ENCODE data around the gene IL32. TPM values are rescaled to one million over a fixed set of nuclear protein-coding genes. Genes with fewer than 3 reads are reported as not detected.

IL32 gene
- polyA plus RNA-seq, 3 donors: 28.0 to 36.8 (median 29.4) TPM

GRCh38 chr16:3112881-3113574 lies 47.6 kb downstream of the IL32 start:
- no peak for DNase-seq (ENCODE audit: low read depth in 3 of 3, low spot score in 2 of 3)

GRCh38 chr16:3113765-3114479 lies 48.5 kb downstream of the IL32 start:
- DNase-seq (ENCODE audit: low read depth in 3 of 3, low spot score in 2 of 3): no peak

- DNase-seq (ENCODE audit: low read depth in 3 of 3, low spot score in 2 of 3): no peak
Observed at GRCh38 chr16:3115003-3115402, 49.6 kb downstream of the IL32 start.

GRCh38 chr16:3115561-3115960 lies 50.1 kb downstream of the IL32 start:
- no peak for DNase-seq (ENCODE audit: low read depth in 3 of 3, low spot score in 2 of 3)

GRCh38 chr16:3118204-3118790 lies 52.9 kb downstream of the IL32 start:
- no peak for DNase-seq (ENCODE audit: low read depth in 3 of 3, low spot score in 2 of 3)

GRCh38 chr16:3118846-3119245 lies 53.4 kb downstream of the IL32 start:
- no peak for DNase-seq (ENCODE audit: low read depth in 3 of 3, low spot score in 2 of 3)

Other genes with a start within 250 kb of the IL32 start
- under 1 TPM in 2 of 3 donors, not detected in 1; 0.19 to 0.43 TPM for gene PRSS21, start 248.4 kb upstream of the IL32 start, polyA plus RNA-seq (ENCODE audit: insufficient read length in 3 of 3)
- under 1 TPM; 0.31 to 0.60 (median 0.32) TPM for gene ZG16B, start 235.3 kb upstream of the IL32 start, polyA plus RNA-seq (ENCODE audit: insufficient read length in 3 of 3)
- 1 to 10 TPM; 6.8 to 7.4 (median 7.0) TPM for gene PRSS22, start 207.5 kb upstream of the IL32 start, polyA plus RNA-seq (ENCODE audit: insufficient read length in 3 of 3)
- gene FLYWCH2, start 182.4 kb upstream of the IL32 start, polyA plus RNA-seq (ENCODE audit: insufficient read length in 3 of 3): 10 to 100 TPM; 18.8 to 20.7 (median 19.4) TPM
- gene FLYWCH1, start 153.7 kb upstream of the IL32 start, polyA plus RNA-seq (ENCODE audit: insufficient read length in 3 of 3): 10 to 100 TPM; 13.1 to 16.3 (median 14.6) TPM
- 1 to 10 TPM in 2 of 3 donors, under 1 TPM in 1; 1.00 to 1.4 (median 1.1) TPM for gene KREMEN2, start 101.4 kb upstream of the IL32 start, polyA plus RNA-seq (ENCODE audit: insufficient read length in 3 of 3)
- 1 to 10 TPM; 7.5 to 8.5 (median 8.1) TPM for gene PAQR4, start 96.3 kb upstream of the IL32 start, polyA plus RNA-seq (ENCODE audit: insufficient read length in 3 of 3)
- gene PKMYT1, start 85.2 kb upstream of the IL32 start, polyA plus RNA-seq (ENCODE audit: insufficient read length in 3 of 3): 10 to 100 TPM; 11.3 to 12.5 (median 11.4) TPM
- gene CLDN9, start 52.7 kb upstream of the IL32 start, polyA plus RNA-seq (ENCODE audit: insufficient read length in 3 of 3): 1 to 10 TPM; 2.0 to 2.8 (median 2.5) TPM
- gene CLDN6, start 47.5 kb upstream of the IL32 start, polyA plus RNA-seq (ENCODE audit: insufficient read length in 3 of 3): 10 to 100 TPM; 25.8 to 38.1 (median 31.0) TPM
- gene TNFRSF12A, start 45.3 kb upstream of the IL32 start, polyA plus RNA-seq (ENCODE audit: insufficient read length in 3 of 3): 10 to 100 TPM in 2 of 3 donors, 1 to 10 TPM in 1; 8.9 to 12.9 (median 11.9) TPM
- gene HCFC1R1, start 41.7 kb upstream of the IL32 start, polyA plus RNA-seq (ENCODE audit: insufficient read length in 3 of 3): 10 to 100 TPM; 50.7 to 66.1 (median 57.1) TPM
- 10 to 100 TPM; 27.9 to 33.3 (median 29.9) TPM for gene THOC6, start 41.6 kb upstream of the IL32 start, polyA plus RNA-seq (ENCODE audit: insufficient read length in 3 of 3)
- gene BICDL2, start 28.7 kb upstream of the IL32 start, polyA plus RNA-seq (ENCODE audit: insufficient read length in 3 of 3): 1 to 10 TPM; 1.1 to 2.2 (median 1.5) TPM
- under 1 TPM; 0.35 to 0.82 (median 0.79) TPM for gene MMP25, start 19.1 kb upstream of the IL32 start, polyA plus RNA-seq (ENCODE audit: insufficient read length in 3 of 3)
- gene ZSCAN10, start 33.7 kb downstream of the IL32 start, polyA plus RNA-seq (ENCODE audit: insufficient read length in 3 of 3): under 1 TPM in 1 of 3 donors, not detected in 2; 0.11 TPM
- gene ZNF205, start 46.9 kb downstream of the IL32 start, polyA plus RNA-seq (ENCODE audit: insufficient read length in 3 of 3): 10 to 100 TPM; 12.7 to 14.6 (median 13.8) TPM
- gene ZNF213, start 69.4 kb downstream of the IL32 start, polyA plus RNA-seq (ENCODE audit: insufficient read length in 3 of 3): 1 to 10 TPM; 8.0 to 9.3 (median 9.3) TPM
- not detected for gene OR1F1, start 122.6 kb downstream of the IL32 start, polyA plus RNA-seq (ENCODE audit: insufficient read length in 3 of 3)
- gene ZNF200, start 169.5 kb downstream of the IL32 start, polyA plus RNA-seq (ENCODE audit: insufficient read length in 3 of 3): 10 to 100 TPM; 14.6 to 18.0 (median 15.4) TPM
- under 1 TPM; 0.11 to 0.18 (median 0.17) TPM for gene MEFV, start 191.0 kb downstream of the IL32 start, polyA plus RNA-seq (ENCODE audit: insufficient read length in 3 of 3)
- gene ZNF263, start 217.9 kb downstream of the IL32 start, polyA plus RNA-seq (ENCODE audit: insufficient read length in 3 of 3): 10 to 100 TPM; 49.0 to 56.4 (median 49.9) TPM
- 10 to 100 TPM in 2 of 3 donors, 1 to 10 TPM in 1; 9.6 to 12.7 (median 11.4) TPM for gene TIGD7, start 239.8 kb downstream of the IL32 start, polyA plus RNA-seq (ENCODE audit: insufficient read length in 3 of 3)
- 10 to 100 TPM; 46.5 to 50.5 (median 48.9) TPM for gene ZNF75A, start 239.9 kb downstream of the IL32 start, polyA plus RNA-seq (ENCODE audit: insufficient read length in 3 of 3)